Duodenal mucosa (tissue), 2 donors: ENCODE results near the gene C8G.

Experiments
- H3K27ac ChIP-seq: one replicate; pipeline ENCODE4 v1.7.0; 2013; ENCODE audit warnings: low read depth, low read length
- H3K27me3 ChIP-seq, 2 donors: one replicate each; pipeline ENCODE4 v1.7.0; 2013; ENCODE audit warnings: low read length in 2 of 2, control low read depth in 1 of 2; ENCODE audit not compliant: insufficient read depth in 2 of 2, control insufficient read depth in 1 of 2
- H3K36me3 ChIP-seq, 2 donors: one replicate each; pipeline ENCODE4 v1.7.0; 2013; ENCODE audit warnings: low read length in 2 of 2, control low read depth in 1 of 2; ENCODE audit not compliant: insufficient read depth in 2 of 2, control insufficient read depth in 1 of 2
- H3K4me1 ChIP-seq, 2 donors: one replicate each; pipeline ENCODE4 v1.7.0; 2013; ENCODE audit warnings: low read length in 2 of 2, control low read depth in 1 of 2; ENCODE audit not compliant: insufficient read depth in 2 of 2, control insufficient read depth in 1 of 2
- H3K4me3 ChIP-seq, 2 donors: one replicate each; pipeline ENCODE4 v1.7.0; 2013; ENCODE audit warnings: low read length in 2 of 2, low read depth in 1 of 2
- H3K9ac ChIP-seq, 2 donors: one replicate each; pipeline ENCODE4 v1.7.0; 2013; ENCODE audit warnings: low read length in 2 of 2, low read depth in 1 of 2
- H3K9me3 ChIP-seq, 2 donors: one replicate each; pipeline ENCODE4 v1.7.0; 2013; ENCODE audit warnings: low read length in 2 of 2, control low read depth in 1 of 2; ENCODE audit not compliant: control insufficient read depth in 1 of 2

The C8G gene

DNA sequence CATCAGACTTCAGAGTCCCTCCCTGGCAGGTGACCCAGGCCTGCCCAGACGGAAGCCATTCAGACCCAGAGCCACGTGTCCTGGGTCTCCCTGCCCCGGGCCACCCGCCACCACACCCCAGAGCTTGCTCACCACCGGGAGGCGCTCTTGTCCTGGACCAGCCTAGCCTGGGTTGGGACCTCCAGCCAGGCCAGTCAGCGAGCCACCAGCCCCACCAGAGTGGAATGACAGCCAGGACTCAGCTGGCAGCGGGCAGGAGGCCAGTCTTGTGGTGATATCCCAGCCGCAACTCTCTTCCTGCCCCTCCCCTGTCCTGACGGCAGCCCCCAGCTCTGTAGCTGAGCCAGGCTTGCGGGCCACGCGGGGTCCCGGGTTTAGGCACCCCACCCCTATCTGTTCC, 30.6 kb downstream of the C8G start:
- Histone ChIP-seq H3K27ac (no peak overlapping the region), H3K4me3 (no peak overlapping the region)

DNA sequence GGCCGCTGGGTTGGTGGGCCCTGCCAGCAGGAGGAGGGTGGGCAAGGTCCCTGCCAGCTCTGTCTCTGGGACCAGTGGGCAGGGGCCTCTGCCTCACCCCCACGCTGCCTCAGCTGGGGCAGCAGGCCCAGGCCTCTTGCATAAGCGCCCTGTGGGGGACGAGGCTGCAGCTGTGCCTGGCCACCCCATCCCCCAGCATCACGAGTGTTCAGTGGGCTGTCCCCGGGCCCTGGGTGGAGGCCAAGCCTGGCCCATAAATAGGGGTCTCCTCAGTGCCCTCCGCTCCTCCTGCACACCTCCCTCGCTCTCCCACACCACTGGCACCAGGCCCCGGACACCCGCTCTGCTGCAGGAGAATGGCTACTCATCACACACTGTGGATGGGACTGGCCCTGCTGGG, 32.2 kb downstream of the C8G start, which contains the start of gene PTGDS:
Gene PTGDS (plus strand): TSS at position 282 of the 400 bp plus-strand sequence. CDS start 75 bp downstream, at position 357.
- H3K4me1 ChIP-seq, result peaks cover 0 to 13% of the 10 kb centered on the region in 2 donors
- no peaks in the 10 kb centered on the region for H3K36me3 ChIP-seq
- no peaks in the 10 kb centered on the region for H3K9me3 ChIP-seq
- H3K27ac ChIP-seq, result no peak within 1 kb of the TSS
- H3K4me3 ChIP-seq, result peak within 1 kb of the TSS; percentile 40 to 45
- peaks cover 0 to 16% of the 10 kb centered on the region in 2 donors for H3K27me3 ChIP-seq
- no peak within 1 kb of the TSS for H3K9ac ChIP-seq

More for the DNA sequence above, 30.6 kb downstream of the C8G start:
- Histone ChIP-seq H3K36me3 (no peaks in the 10 kb centered on the region), H3K9me3 (no peaks in the 10 kb centered on the region), H3K4me1 (peaks cover 0 to 13% of the 10 kb centered on the region in 2 donors), H3K27me3 (peaks cover 0 to 16% of the 10 kb centered on the region in 2 donors), H3K9ac (no peak overlapping the region)

DNA sequence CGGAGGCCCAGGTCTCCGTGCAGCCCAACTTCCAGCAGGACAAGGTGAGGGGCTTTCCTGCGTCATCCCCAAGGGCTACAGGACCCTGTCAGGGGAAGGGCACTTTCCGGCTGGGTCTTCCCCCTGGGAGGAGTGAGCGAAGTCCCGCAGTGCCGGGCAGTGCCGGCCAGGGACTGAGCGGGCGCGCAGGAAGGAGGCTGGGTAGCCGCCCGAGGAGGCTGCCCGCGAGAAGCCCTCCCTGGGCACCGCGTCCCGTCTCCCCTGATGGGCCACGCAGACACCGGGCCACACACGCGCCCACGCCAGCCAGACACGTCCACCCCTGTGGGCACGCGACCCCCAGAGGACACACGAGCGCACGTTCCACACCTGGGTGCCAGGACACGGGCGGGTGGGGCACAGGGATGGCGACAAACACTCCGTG, 32.6 kb downstream of the C8G start:
- Histone ChIP-seq H3K4me3 (peak overlapping the region; percentile 40 to 45), H3K9me3 (no peaks in the 10 kb centered on the region), H3K4me1 (peaks cover 0 to 13% of the 10 kb centered on the region in 2 donors), H3K9ac (no peak overlapping the region), H3K36me3 (no peaks in the 10 kb centered on the region), H3K27me3 (peaks cover 0 to 16% of the 10 kb centered on the region in 2 donors), H3K27ac (no peak overlapping the region)

DNA sequence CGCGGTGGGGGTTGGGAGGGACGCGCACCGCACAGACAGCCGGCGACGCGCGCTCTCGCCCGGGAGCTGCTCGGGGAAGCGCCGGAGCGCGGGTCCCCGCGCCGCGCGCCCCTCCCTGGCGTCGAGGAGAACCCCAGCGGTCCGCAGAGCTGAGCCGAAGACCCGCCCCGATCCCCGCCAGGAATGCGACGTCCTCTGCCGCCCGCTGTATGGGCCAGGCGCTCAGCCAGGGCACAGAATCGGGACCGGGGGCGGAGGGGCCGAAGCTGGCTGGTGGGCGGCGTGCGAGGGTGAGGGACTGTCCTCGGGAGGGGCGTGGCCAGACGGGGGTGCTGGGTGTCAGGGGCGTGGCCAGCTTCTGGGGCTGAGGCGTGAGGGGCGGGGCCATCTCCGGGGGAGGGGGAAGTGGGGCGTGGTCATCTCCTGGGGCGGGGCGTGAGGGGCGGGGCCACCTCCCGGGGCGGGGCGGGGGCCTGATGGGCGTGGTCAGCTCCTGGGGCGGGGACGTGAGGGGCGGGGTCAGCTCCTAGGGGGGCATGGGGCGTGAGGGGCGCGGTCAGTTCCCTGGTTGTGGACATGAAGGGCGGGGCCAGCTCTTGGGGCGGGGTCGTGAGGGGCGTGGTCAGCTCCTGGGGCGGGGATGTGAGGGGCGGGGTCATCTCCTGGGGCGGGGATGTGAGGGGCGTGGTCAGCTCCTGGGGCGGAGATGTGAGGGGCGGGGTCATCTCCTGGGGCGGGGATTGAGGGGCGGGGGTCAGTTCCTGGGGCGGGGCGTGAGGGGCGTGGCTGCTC, 33.2 kb downstream of the C8G start:
- peak overlapping the region; percentile 40 to 45 for H3K4me3 ChIP-seq
- H3K9ac ChIP-seq, result no peak overlapping the region
- H3K4me1 ChIP-seq, result peaks cover 0 to 13% of the 10 kb centered on the region in 2 donors
- H3K36me3 ChIP-seq, result no peaks in the 10 kb centered on the region
- no peaks in the 10 kb centered on the region for H3K9me3 ChIP-seq
- H3K27ac ChIP-seq, result no peak overlapping the region
- H3K27me3 ChIP-seq, result peaks cover 1 to 16% of the 10 kb centered on the region in 2 donors

DNA sequence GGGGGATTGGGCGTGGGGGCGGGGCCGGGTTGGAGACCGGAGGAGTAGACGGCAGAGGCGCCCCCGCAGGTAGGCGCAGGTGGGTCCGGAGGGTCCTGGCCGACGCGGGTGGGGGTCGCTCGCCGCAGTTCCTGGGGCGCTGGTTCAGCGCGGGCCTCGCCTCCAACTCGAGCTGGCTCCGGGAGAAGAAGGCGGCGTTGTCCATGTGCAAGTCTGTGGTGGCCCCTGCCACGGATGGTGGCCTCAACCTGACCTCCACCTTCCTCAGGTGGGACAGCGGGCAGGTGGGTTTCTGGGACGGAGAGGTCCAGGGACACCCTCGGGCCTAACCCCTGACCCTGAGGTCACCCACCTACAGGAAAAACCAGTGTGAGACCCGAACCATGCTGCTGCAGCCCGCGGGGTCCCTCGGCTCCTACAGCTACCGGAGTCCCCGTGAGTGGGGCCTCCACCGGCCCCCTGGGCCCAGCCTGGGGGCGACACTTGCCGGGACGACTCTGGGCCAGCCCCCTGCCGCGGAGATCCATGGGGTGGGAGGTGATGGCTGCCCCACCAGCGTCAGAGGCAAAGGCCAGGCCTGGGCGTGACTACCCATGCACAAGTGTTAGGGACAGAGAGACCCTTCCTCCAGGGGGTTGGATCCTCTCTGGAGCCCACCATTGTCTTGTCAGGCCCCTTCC, 34.0 kb downstream of the C8G start:
- Histone ChIP-seq H3K36me3 (no peaks in the 10 kb centered on the region), H3K27ac (no peak overlapping the region), H3K27me3 (peaks cover 6 to 21% of the 10 kb centered on the region in 2 donors), H3K4me1 (peaks cover 0 to 13% of the 10 kb centered on the region in 2 donors), H3K9me3 (no peaks in the 10 kb centered on the region), H3K9ac (no peak overlapping the region), H3K4me3 (no peak overlapping the region)

DNA sequence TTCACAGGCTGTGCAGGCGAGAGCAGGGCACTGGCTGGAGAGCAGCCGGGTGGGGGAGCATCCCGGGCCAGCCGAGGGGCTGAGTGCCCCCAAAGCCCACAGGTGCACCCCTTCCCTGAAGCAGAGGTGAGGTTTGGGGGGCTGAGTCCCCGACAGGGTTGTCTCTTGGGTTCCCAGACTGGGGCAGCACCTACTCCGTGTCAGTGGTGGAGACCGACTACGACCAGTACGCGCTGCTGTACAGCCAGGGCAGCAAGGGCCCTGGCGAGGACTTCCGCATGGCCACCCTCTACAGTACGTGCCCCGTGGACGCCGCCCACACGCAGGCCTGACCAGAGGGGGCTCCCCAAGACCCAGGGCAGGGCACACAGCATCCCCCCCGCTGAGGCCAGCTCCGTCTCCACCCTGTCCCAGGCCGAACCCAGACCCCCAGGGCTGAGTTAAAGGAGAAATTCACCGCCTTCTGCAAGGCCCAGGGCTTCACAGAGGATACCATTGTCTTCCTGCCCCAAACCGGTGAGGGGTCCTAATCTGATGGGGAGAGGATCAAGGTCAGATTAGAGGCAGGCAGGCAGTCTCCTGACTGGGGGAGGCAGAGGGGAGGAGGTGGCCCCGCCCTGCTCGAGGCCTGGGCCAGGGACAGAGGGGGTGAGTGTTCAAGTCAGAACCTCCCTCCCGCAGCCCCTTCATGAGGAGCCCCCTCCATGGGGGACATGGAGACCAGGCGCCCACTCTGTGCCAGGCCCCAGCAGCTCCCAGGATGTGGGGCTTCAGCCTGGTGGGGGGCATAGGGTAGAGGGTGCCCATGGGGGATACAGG, 34.9 kb downstream of the C8G start:
- no peak overlapping the region for H3K27ac ChIP-seq
- peaks cover 15 to 31% of the 10 kb centered on the region in 2 donors for H3K27me3 ChIP-seq
- H3K36me3 ChIP-seq, result no peaks in the 10 kb centered on the region
- no peak overlapping the region for H3K9ac ChIP-seq
- no peak overlapping the region for H3K4me3 ChIP-seq
- H3K9me3 ChIP-seq, result no peaks in the 10 kb centered on the region
- peaks cover 0 to 13% of the 10 kb centered on the region in 2 donors for H3K4me1 ChIP-seq

DNA sequence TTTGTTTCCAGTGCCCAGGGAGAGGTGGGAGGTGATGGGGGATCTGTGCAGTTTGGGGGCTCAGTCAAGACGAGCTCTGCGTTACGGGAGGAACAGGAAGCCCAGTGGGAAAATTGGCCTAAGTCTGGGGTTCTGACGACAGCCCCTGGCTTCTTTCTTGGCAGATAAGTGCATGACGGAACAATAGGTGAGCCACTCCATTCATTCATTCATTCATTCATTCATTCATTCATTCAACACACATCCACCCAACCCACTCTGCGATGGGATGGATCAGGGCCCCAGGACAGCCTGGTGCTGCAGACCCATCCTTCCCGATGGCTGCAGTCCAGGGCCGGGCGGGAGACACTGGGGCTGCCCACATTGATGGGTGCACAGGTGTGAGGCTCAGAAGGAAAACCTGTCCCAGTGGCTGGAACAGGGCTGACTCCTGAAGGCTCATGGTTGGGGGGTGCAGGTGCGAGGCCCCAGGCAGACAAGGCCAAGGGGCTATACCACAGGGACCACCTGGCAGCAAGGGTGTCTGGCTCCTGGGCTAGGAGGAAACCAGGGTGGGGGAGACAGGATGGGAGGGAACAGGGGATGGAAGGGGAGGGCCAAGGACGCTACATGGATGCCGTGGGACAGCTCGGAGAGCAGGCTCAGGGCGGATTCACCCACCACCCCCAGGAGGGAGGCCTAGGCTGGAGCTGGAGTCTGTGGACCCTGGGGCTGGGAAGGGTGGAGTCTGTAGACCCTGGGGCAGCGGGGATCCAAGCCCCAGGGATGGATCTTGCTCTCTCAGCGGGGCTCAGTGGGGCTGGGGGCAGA, 35.8 kb downstream of the C8G start:
- Histone ChIP-seq H3K4me3 (no peak overlapping the region), H3K9me3 (no peaks in the 10 kb centered on the region), H3K27me3 (peaks cover 18 to 31% of the 10 kb centered on the region in 2 donors), H3K36me3 (no peaks in the 10 kb centered on the region), H3K27ac (no peak overlapping the region), H3K9ac (no peak overlapping the region), H3K4me1 (peaks cover 0 to 11% of the 10 kb centered on the region in 2 donors)

DNA sequence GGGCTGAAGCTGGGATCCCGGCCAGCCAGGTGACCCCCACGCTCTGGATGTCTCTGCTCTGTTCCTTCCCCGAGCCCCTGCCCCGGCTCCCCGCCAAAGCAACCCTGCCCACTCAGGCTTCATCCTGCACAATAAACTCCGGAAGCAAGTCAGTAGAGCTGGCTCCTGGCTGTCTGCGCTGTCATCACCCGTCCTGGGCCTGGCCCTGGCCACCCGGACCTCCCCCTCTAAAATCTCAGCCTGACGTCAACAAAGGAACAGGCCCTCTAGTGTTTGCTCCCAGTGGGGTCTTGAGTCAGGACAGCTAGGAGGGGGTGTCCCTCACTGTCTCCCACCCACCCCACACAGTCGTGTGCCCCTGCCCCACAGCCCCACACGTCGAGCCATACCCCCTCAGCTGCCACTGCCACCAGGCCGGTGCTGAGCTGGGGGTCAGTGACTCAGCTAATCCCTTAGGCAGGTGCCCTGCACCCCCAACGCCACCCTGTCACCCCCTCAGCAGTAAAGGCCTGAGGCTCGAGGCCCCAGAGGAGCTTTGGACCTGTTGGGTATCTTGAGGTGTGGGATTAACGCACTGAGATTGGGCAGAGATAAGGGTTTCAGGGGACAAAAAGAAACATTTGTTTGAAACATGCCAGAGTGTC, 36.7 kb downstream of the C8G start:
- Histone ChIP-seq H3K27me3 (peaks cover 18 to 29% of the 10 kb centered on the region in 2 donors), H3K9me3 (no peaks in the 10 kb centered on the region), H3K4me1 (peaks cover 0 to 9% of the 10 kb centered on the region in 2 donors), H3K9ac (no peak overlapping the region), H3K27ac (no peak overlapping the region), H3K36me3 (no peaks in the 10 kb centered on the region), H3K4me3 (no peak overlapping the region)
